ENCODE results near the gene ERC2.

DNA sequence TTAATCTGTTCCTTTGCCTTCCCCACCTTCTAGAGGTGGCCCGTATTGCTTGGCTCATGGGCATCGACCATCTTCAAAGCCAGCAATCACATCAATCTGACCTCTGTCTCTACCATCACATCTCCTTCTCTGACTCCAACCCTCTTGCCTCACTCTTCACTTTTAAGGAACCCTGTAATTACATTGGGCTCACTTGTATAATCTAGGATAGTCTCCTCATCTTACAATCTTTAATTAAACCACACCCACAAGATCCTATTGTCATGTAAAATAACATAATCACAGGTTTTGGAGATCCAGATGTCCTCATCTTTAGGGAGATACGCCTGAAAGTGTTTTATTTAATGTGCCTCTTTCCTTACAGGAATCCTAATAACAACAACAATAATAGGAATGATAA is 234.5 kb downstream of the ERC2 start:
- TF ChIP-seq, protein P1, sequence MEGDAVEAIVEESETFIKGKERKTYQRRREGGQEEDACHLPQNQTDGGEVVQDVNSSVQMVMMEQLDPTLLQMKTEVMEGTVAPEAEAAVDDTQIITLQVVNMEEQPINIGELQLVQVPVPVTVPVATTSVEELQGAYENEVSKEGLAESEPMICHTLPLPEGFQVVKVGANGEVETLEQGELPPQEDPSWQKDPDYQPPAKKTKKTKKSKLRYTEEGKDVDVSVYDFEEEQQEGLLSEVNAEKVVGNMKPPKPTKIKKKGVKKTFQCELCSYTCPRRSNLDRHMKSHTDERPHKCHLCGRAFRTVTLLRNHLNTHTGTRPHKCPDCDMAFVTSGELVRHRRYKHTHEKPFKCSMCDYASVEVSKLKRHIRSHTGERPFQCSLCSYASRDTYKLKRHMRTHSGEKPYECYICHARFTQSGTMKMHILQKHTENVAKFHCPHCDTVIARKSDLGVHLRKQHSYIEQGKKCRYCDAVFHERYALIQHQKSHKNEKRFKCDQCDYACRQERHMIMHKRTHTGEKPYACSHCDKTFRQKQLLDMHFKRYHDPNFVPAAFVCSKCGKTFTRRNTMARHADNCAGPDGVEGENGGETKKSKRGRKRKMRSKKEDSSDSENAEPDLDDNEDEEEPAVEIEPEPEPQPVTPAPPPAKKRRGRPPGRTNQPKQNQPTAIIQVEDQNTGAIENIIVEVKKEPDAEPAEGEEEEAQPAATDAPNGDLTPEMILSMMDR (conservative IDR thresholded peaks at IDR 0.05; ENCODE audit: low read depth, low read length), result no peak
- TF ChIP-seq EZH2phosphoT487 (IDR thresholded peaks at IDR 0.05; ENCODE audit: borderline replicate concordance, low read length) (no peak), EZH2 (IDR thresholded peaks at IDR 0.05; ENCODE audit: low read length, unreplicated experiment) (no peak)

Data from PC-3 (cell line).